GM12874 (cell line): ENCODE measurements around the gene SLC25A13.

Source experiments
- CTCF ChIP-seq: IDR thresholded peaks from 2 replicates; pipeline ENCODE4 v1.5.1; 2011; ENCODE audit warnings: low read depth, mild to moderate bottlenecking, control low read depth, low read length, moderate library complexity; ENCODE audit not compliant: insufficient read depth

The SLC25A13 gene

DNA sequence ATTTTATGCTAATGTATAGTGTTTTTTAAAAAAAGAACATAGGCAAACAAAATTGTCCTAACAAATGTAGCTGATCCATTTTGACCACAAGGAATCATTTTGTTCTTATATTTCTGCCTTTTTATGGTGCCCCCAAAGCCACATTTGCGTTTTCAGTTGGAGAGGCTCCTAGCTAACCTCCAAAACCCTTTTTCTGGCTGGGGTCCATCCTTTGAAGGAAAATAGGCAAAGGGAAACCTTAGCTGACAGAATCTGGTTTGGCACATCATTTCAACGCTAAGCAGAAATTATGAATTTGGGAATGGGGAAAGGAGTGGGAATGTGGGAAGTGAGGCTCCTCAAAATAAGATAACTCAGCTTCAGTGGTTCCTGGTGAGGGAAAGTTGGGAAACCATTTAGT is 25.6 kb upstream of the SLC25A13 start:
- no peak for TF ChIP-seq CTCF

DNA sequence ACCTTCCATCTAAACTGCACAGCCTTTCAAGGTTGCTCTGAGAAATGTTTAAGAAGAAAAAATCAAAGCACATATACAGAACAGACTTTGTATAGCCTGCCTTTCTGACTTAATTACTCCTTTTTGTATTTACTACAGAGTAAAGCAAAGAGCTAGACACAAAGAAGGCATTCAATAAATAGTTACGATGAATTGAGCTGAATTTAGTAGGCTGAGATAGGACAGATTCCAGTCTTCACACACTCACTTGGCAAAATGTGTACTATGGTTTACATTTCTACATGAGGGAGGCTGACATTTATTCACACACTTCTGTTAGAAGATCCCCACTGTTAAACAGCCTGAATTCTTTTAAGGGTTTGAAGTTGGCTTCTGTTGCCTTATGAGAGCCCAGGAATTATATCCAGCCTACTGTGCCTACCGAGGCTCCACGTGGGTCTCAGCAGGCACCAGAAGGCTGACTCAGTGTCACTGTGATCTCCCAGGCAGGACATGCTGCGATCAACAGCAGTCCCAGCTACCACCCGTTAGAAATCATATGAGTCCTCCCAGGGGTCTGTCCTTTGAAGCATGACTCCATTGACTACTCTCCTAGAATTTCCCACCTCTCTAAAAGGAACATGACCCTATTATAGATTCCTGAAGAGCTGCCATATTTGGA is 24.5 kb upstream of the SLC25A13 start:
- TF ChIP-seq CTCF: no peak

GRCh38 chr7:96344236-96344635 is 22.3 kb upstream of the SLC25A13 start:
- TF ChIP-seq CTCF: no peak

DNA sequence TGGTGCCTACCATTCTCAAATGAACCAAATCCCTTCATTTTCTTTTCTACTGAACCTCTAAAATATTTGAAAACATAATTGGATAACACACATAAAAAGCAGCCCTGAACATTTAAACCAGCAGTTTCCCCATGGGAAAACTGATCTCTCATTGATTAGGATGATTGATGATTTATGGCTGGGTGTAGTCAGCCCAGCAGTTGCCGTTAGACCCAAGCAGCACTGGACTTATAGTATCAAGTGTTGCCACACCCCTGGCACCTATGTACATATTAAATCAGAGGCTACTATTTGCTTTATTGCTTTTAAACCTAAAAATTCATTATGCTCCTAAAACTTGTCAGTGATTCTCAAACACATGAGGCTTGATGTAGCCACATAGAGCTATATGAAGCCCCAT is 20.2 kb upstream of the SLC25A13 start:
- no peak for TF ChIP-seq CTCF

DNA sequence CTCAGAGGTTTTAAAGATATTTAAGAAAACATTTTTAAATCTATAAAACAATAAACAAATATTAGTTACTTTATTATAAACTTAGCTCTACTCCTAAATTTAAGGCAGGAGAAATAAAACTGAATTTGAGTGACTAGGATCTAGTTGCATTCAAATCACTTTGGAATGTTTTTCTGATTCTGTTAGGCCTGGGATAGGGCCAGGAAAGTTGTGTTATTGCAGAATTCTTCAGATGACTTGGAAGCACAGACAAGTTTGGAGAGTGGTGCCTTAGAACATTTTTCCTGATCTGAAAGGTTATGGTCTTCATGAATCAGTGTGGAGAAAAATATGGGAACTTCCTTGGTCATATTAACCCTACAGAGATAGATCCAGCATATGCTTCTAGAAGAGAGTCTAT is 15.6 kb upstream of the SLC25A13 start:
- no peak for TF ChIP-seq CTCF

- no peak for TF ChIP-seq CTCF
Observed at GRCh38 chr7:96332325-96332724, 10.4 kb upstream of the SLC25A13 start.

DNA sequence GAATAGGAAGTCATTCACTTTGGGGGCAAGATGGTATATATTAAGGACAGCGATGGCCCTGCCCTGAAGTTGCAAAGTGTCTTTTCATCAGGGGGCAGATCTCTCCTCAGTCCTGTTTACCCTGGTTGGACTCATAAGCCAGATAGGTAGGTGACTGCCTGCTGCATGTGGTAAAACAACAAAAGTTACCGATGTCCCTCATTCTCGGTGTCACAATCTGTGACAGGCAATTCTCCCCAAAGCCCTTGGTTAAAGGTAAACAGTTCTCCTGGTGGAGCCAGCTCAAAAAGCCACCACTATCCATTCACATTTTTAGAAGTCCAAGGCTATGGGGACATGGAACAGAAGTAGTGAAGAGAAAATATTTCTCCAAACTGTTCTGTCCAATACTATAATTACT is 9.9 kb upstream of the SLC25A13 start:
- no peak for TF ChIP-seq CTCF
